Astrocyte (in vitro differentiated cells and primary cell): ENCODE results near the gene NSUN5.

Experiments
- EZH2 ChIP-seq: IDR thresholded peaks from 2 replicates; pipeline ENCODE4 v1.6.1; 2012; ENCODE audit warnings: mild to moderate bottlenecking, low read length, inconsistent platforms; ENCODE audit not compliant: insufficient read depth
- TF ChIP-seq, protein P1 (sequence below): IDR thresholded peaks from 2 replicates; pipeline ENCODE4 v1.5.1; 2011; ENCODE audit warnings: low read depth, mild to moderate bottlenecking, inconsistent platforms, low read length, moderate library complexity; ENCODE audit not compliant: insufficient read depth

DNA sequence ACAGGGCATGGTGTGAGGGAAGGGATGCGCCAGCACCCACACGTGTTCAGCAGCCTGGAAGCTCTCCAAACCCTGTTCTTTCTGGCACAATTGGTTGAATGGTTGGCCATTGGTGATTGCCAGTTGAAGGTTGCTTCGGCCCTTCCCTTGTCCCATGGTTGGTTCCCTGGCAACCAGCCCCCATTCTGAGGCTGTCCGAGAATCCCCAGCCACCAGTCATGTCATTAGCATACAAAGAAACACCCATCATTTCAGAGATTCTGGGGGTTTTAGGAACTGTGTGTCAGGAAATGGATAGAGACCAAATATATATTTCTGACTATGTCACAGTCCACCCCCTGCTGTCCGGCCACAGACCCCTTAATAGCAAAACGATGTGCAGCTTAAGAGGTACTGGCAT, 41.1 kb upstream of the NSUN5 start:
- TF ChIP-seq, protein P1, sequence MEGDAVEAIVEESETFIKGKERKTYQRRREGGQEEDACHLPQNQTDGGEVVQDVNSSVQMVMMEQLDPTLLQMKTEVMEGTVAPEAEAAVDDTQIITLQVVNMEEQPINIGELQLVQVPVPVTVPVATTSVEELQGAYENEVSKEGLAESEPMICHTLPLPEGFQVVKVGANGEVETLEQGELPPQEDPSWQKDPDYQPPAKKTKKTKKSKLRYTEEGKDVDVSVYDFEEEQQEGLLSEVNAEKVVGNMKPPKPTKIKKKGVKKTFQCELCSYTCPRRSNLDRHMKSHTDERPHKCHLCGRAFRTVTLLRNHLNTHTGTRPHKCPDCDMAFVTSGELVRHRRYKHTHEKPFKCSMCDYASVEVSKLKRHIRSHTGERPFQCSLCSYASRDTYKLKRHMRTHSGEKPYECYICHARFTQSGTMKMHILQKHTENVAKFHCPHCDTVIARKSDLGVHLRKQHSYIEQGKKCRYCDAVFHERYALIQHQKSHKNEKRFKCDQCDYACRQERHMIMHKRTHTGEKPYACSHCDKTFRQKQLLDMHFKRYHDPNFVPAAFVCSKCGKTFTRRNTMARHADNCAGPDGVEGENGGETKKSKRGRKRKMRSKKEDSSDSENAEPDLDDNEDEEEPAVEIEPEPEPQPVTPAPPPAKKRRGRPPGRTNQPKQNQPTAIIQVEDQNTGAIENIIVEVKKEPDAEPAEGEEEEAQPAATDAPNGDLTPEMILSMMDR, result no peak
- TF ChIP-seq EZH2, result no peak
